H1 (cell line): ENCODE data around the gene AXIN2. TPM values are rescaled to one million over a fixed set of nuclear protein-coding genes. Genes with fewer than 3 reads are reported as not detected.

Experiments
- CTCF ChIA-PET: fragments of 300-600 bp; sonication (Branson Sonifier 250); formaldehyde crosslinking; loops from one replicate; lab custom pipeline; 2021; ENCODE audit not compliant: partially characterized antibody; lab: Charles Lee
- POLR2A ChIA-PET: fragments of 300-600 bp; sonication (Branson Sonifier 250); formaldehyde crosslinking; loops from one replicate; lab custom pipeline; 2021; ENCODE audit warnings: inconsistent platforms; ENCODE audit not compliant: partially characterized antibody; lab: Charles Lee
- DNase-seq, 2 experiments: peaks; one replicate each; pipeline versions ENCODE4 v3.0.0 to v3.0.0-alpha.2; 2010 to 2022; ENCODE audit warnings: low spot score in 2 of 2, low read depth in 1 of 2, mixed read lengths in 1 of 2
- FAIRE-seq: peaks from 2 replicates; lab custom pipeline; 2011; peaks lifted over from hg19 to GRCh38; lab: Jason Lieb, UNC
- H2AFZ ChIP-seq: 2 replicates; pipeline ENCODE4 v1.8.1; 2012; ENCODE audit warnings: low read length, inconsistent platforms
- H2AK5ac ChIP-seq: 2 replicates; pipeline ENCODE4 v1.6.1; 2013; ENCODE audit warnings: low read depth, low read length
- H2BK120ac ChIP-seq: replicated peaks from 2 replicates; pipeline ENCODE3; 2013; ENCODE audit warnings: low read depth, low read length, inconsistent platforms
- H2BK12ac ChIP-seq: 2 replicates; pipeline ENCODE4 v1.6.1; 2013; ENCODE audit warnings: low read depth, low read length
- H2BK15ac ChIP-seq: 2 replicates; pipeline ENCODE4 v1.6.1; 2013; ENCODE audit warnings: low read length
- H2BK20ac ChIP-seq: 2 replicates; pipeline ENCODE4 v1.6.1; 2013; ENCODE audit warnings: low read length
- H2BK5ac ChIP-seq: 2 replicates; pipeline ENCODE4 v1.6.1; 2013; ENCODE audit warnings: low read depth, low read length
- H3K14ac ChIP-seq: 2 replicates; pipeline ENCODE4 v1.6.1; 2013; ENCODE audit warnings: inconsistent platforms; ENCODE audit not compliant: insufficient read length
- H3K18ac ChIP-seq: 2 replicates; pipeline ENCODE4 v1.6.1; 2013; ENCODE audit warnings: low read length; ENCODE audit errors: extremely low read depth
- H3K23ac ChIP-seq: 2 replicates; pipeline ENCODE4 v1.6.1; 2013; ENCODE audit warnings: inconsistent platforms; ENCODE audit not compliant: insufficient read length
- H3K23me2 ChIP-seq: 2 replicates; pipeline ENCODE4 v1.6.1; 2013; ENCODE audit warnings: low read depth, low read length
- H3K27ac ChIP-seq: 2 replicates; pipeline ENCODE4 v1.6.1; 2011; ENCODE audit warnings: low read depth, low read length, inconsistent platforms
- H3K27me3 ChIP-seq, 4 experiments: replicated peaks in 1 of 4; 1 replicate in 1 of 4; 2 replicates in 3 of 4; pipeline versions ENCODE4 v1.6.1 to v1.8.1; 2011 to 2013; ENCODE audit warnings: low read length in 3 of 4, mild to moderate bottlenecking in 3 of 4, inconsistent platforms in 2 of 4, mixed read lengths in 2 of 4, moderate library complexity in 1 of 4; ENCODE audit not compliant: control insufficient read depth in 3 of 4, insufficient read depth in 3 of 4; ENCODE audit errors: extremely low read depth in 1 of 4
- H3K36me3 ChIP-seq, 4 experiments: 2 replicates each; pipeline versions ENCODE4 v1.6.1 to v1.8.1; 2011 to 2013; ENCODE audit warnings: mild to moderate bottlenecking in 4 of 4, low read length in 3 of 4, moderate library complexity in 2 of 4, control low read depth in 1 of 4, inconsistent platforms in 1 of 4; ENCODE audit not compliant: insufficient read depth in 4 of 4, control insufficient read depth in 2 of 4
- H3K4ac ChIP-seq: replicated peaks from 2 replicates; pipeline ENCODE3; 2013; ENCODE audit warnings: low read length, low read depth, mixed read lengths, inconsistent platforms; ENCODE audit not compliant: insufficient read length
- H3K4me1 ChIP-seq, 4 experiments: replicated peaks in 1 of 4; 1 replicate in 1 of 4; 2 replicates in 3 of 4; pipeline versions ENCODE4 v1.6.1 to v1.8.1; 2011 to 2013; ENCODE audit warnings: low read length in 3 of 4, inconsistent platforms in 2 of 4, mixed read lengths in 1 of 4; ENCODE audit not compliant: insufficient read depth in 4 of 4, control insufficient read depth in 3 of 4
- H3K4me2 ChIP-seq, 2 experiments: 2 replicates each; pipeline versions ENCODE4 v1.6.1 to v1.8.1; 2011 to 2013; ENCODE audit warnings: low read depth in 2 of 2, low read length in 2 of 2, control low read depth in 1 of 2, inconsistent platforms in 1 of 2, mild to moderate bottlenecking in 1 of 2; ENCODE audit not compliant: insufficient read depth in 1 of 2
- H3K4me3 ChIP-seq, 4 experiments: fragments of 200-600, 300-600 bp in 1 of 4; sonication (generic), shearing (Covaris generic), sonication (Bioruptor Twin) in 1 of 4; 2 replicates each; pipeline versions ENCODE4 v1.5.1 to v1.8.1; 2011 to 2016; ENCODE audit warnings: low read length in 4 of 4, low read depth in 3 of 4, control low read depth in 2 of 4, inconsistent platforms in 2 of 4, mild to moderate bottlenecking in 2 of 4, mixed read lengths in 1 of 4, moderate library complexity in 1 of 4; ENCODE audit not compliant: insufficient read depth in 2 of 4; ENCODE audit errors: extremely low read depth in 1 of 4
- H3K56ac ChIP-seq: replicated peaks from 2 replicates; pipeline ENCODE3; 2013; ENCODE audit warnings: low read depth, mild to moderate bottlenecking, mixed read lengths, low read length, inconsistent platforms; ENCODE audit not compliant: insufficient read length
- H3K79me1 ChIP-seq: 2 replicates; pipeline ENCODE4 v1.6.1; 2013; ENCODE audit warnings: low read depth, low read length, control low read depth
- H3K79me2 ChIP-seq, 2 experiments: 2 replicates each; pipeline versions ENCODE4 v1.6.1 to v1.8.1; 2012 to 2013; ENCODE audit warnings: low read length in 2 of 2, mild to moderate bottlenecking in 2 of 2, inconsistent platforms in 1 of 2; ENCODE audit not compliant: insufficient read depth in 2 of 2, control insufficient read depth in 1 of 2
- H3K9ac ChIP-seq, 4 experiments: replicated peaks in 1 of 4; 1 replicate in 1 of 4; 2 replicates in 3 of 4; pipeline versions ENCODE4 v1.6.1 to v1.8.1; 2011 to 2013; ENCODE audit warnings: low read depth in 3 of 4, low read length in 3 of 4, control low read depth in 2 of 4, mild to moderate bottlenecking in 2 of 4, moderate library complexity in 2 of 4, inconsistent platforms in 1 of 4; ENCODE audit errors: extremely low read depth in 1 of 4
- H3K9me3 ChIP-seq, 2 experiments: 2 replicates each; pipeline versions ENCODE4 v1.6.1 to v1.8.1; 2012 to 2013; ENCODE audit warnings: mild to moderate bottlenecking in 2 of 2, moderate library complexity in 2 of 2, control low read depth in 1 of 2, inconsistent platforms in 1 of 2, low read depth in 1 of 2, low read length in 1 of 2, mixed read lengths in 1 of 2; ENCODE audit not compliant: insufficient read depth in 2 of 2
- H4K20me1 ChIP-seq, 2 experiments: replicated peaks in 1 of 2; 2 replicates each; pipeline versions ENCODE3 to v1.8.1; 2011 to 2013; ENCODE audit warnings: inconsistent platforms in 2 of 2, low read length in 2 of 2, mild to moderate bottlenecking in 1 of 2; ENCODE audit not compliant: insufficient read depth in 2 of 2, control insufficient read depth in 1 of 2
- H4K5ac ChIP-seq: 2 replicates; pipeline ENCODE4 v1.6.1; 2013; ENCODE audit warnings: low read length, low read depth, mixed read lengths, inconsistent platforms; ENCODE audit not compliant: insufficient read length
- H4K8ac ChIP-seq: 2 replicates; pipeline ENCODE4 v1.8.0; 2013; ENCODE audit warnings: mild to moderate bottlenecking, moderate library complexity, low read length, inconsistent platforms; ENCODE audit not compliant: insufficient read depth; ENCODE audit errors: extremely low read depth
- H4K91ac ChIP-seq: replicated peaks from 2 replicates; pipeline ENCODE3; 2013; ENCODE audit warnings: low read length, mixed read lengths, inconsistent platforms; ENCODE audit not compliant: insufficient read length
- CHD1 ChIP-seq: IDR thresholded peaks from 2 replicates; pipeline ENCODE4 v1.6.1; 2012; ENCODE audit warnings: low read depth, low read length, improper control_type of control experiment
- EZH2 ChIP-seq: fragments of 200-600 bp; sonication (generic); IDR thresholded peaks from 2 replicates; pipeline ENCODE4 v1.7.1; 2012; ENCODE audit warnings: low read depth, mild to moderate bottlenecking, moderate library complexity, low read length, inconsistent platforms; ENCODE audit not compliant: severe bottlenecking
- HDAC2 ChIP-seq, 2 experiments: fragments of 300-600 bp in 1 of 2; sonication (generic) in 1 of 2; IDR thresholded peaks; 2 replicates each; pipeline ENCODE4 v1.6.1; 2011 to 2012; ENCODE audit warnings: low read depth in 2 of 2, low read length in 2 of 2, mild to moderate bottlenecking in 2 of 2, moderate library complexity in 2 of 2, borderline replicate concordance in 1 of 2, inconsistent platforms in 1 of 2
- HDAC6 ChIP-seq: IDR thresholded peaks from one replicate; pipeline ENCODE4 v1.7.1; 2012; ENCODE audit warnings: low read depth, mild to moderate bottlenecking, inconsistent platforms, low read length, moderate library complexity
- JUN ChIP-seq: IDR thresholded peaks from 2 replicates; pipeline ENCODE4 v1.6.1; 2011; ENCODE audit warnings: low read depth, mild to moderate bottlenecking, improper control_type of control experiment, low read length
- JUND ChIP-seq: IDR thresholded peaks from 2 replicates; pipeline ENCODE4 v1.6.1; 2011; ENCODE audit warnings: mild to moderate bottlenecking, improper control_type of control experiment, low read length
- KDM5A ChIP-seq: fragments of 200-600 bp; IDR thresholded peaks from 2 replicates; pipeline ENCODE4 v1.7.1; 2012; ENCODE audit warnings: mild to moderate bottlenecking, low read length, inconsistent platforms, mixed read lengths
- MAFK ChIP-seq: IDR thresholded peaks from 2 replicates; pipeline ENCODE4 v1.6.1; 2012; ENCODE audit warnings: low read depth, mild to moderate bottlenecking, improper control_type of control experiment, low read length
- SIX5 ChIP-seq: IDR thresholded peaks from 2 replicates; pipeline ENCODE4 v1.6.1; 2011; ENCODE audit warnings: mild to moderate bottlenecking, low read depth, low read length
- SRF ChIP-seq: IDR thresholded peaks from 2 replicates; pipeline ENCODE4 v1.6.1; 2011; ENCODE audit warnings: mild to moderate bottlenecking, low read depth, low read length, moderate library complexity
- TAF1 ChIP-seq: IDR thresholded peaks from 2 replicates; pipeline ENCODE4 v1.6.1; 2011; ENCODE audit warnings: mild to moderate bottlenecking, low read depth, low read length
- TCF12 ChIP-seq: IDR thresholded peaks from 2 replicates; pipeline ENCODE4 v1.6.1; 2011; ENCODE audit warnings: low read depth, mild to moderate bottlenecking, low read length
- TEAD4 ChIP-seq: IDR thresholded peaks from 2 replicates; pipeline ENCODE4 v1.6.1; 2012; ENCODE audit warnings: low read depth, low read length, inconsistent platforms, mixed read lengths
- WGBS, 2 experiments: shearing (Covaris generic) in 1 of 2; methylation state at CpG; one replicate each; pipeline versions ENCODE4 v1.1.6 to v1.1.7; 2013 to 2015; ENCODE audit warnings: low lambda C conversion rate in 2 of 2, mixed read lengths in 2 of 2, inconsistent platforms in 1 of 2, low coverage in 1 of 2, missing lambda C conversion rate in 1 of 2; ENCODE audit not compliant: insufficient replicate concordance in 2 of 2, insufficient coverage in 1 of 2, insufficient read length in 1 of 2; ENCODE audit errors: extremely low coverage in 1 of 2, missing lambda C conversion rate in 1 of 2; 5-methylcytosine and 5-hydroxymethylcytosine counted together
- polyA plus RNA-seq, 7 experiments: library from polyadenylated mRNA; depleted of rRNA in 3 of 7; stranded (reverse) in 5 of 7; unstranded in 2 of 7; fragments of >200 nt in 5 of 7; fragments of 200-250 nt in 2 of 7; gene quantifications; 1 replicate in 5 of 7; 2 replicates in 1 of 7; 4 replicates in 1 of 7; pipeline versions ENCODE4 v1.2.1 to v1.2.3, GENCODE V29; 2011 to 2013; ENCODE audit warnings: missing spikeins in 2 of 7, mixed read lengths in 2 of 7
- total RNA-seq: library from RNA; stranded (reverse); fragmentation: NEBNext Ultra II Directional; extraction: Animal tissue kit (Norgen Biotek cat#: 25700); gene quantifications from 2 replicates; pipeline ENCODE4 v1.2.1, GENCODE V29; 2021
- TF ChIP-seq, protein P1 (sequence below): IDR thresholded peaks from 2 replicates; pipeline ENCODE4 v1.6.1; 2011; ENCODE audit warnings: low read length, improper control_type of control experiment

Gene AXIN2
- total and polyA plus RNA-seq, 2 of the 8 experiments (the other 6 are each of a cell fraction or from before 2014, with no cell fraction given), result 17.7 to 33.4 TPM

DNA sequence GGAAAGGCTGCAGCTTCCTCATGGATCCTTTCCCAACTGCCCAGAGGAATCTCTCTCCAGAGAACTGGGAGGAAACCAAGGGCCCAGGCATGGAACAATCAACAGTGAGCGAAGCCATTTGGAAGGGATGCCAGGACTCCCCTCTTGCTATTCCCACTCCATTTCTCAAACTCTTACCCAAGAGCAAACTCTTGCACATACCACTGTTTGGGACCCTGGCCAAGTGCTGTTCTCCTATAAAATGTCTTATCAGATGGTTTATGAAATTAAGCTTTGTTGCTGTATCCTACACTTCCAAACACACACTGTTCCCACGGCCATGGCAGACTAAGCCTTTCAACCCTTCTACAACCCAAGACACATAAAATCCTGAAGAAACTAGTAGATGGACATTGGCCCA lies 48.3 kb upstream of the AXIN2 start:
- Histone ChIP-seq H3K9ac (no peak overlapping the region), H3K4me1 (no peaks in the 10 kb centered on the region), H4K8ac (no peak overlapping the region), H2AFZ (no peak overlapping the region), H2BK5ac (no peak overlapping the region), H3K56ac (no peak overlapping the region), H4K5ac (no peak overlapping the region), H3K4me2 (no peak overlapping the region), H3K18ac (no peak overlapping the region), H3K79me2 (no peaks in the 10 kb centered on the region), H3K4me3 (no peak overlapping the region), H2AK5ac (no peak overlapping the region), H4K91ac (no peak overlapping the region), H3K14ac (no peak overlapping the region), H4K20me1 (no peaks in the 10 kb centered on the region), H3K27ac (no peak overlapping the region), H3K23ac (no peak overlapping the region), H3K27me3 (no peaks in the 10 kb centered on the region), H2BK120ac (no peak overlapping the region), H3K9me3 (no peaks in the 10 kb centered on the region), H3K36me3 (no peaks in the 10 kb centered on the region), H2BK15ac (no peak overlapping the region), H3K79me1 (no peaks in the 10 kb centered on the region), H2BK12ac (no peak overlapping the region), H3K23me2 (no peaks in the 10 kb centered on the region)
- DNase-seq (no peak), FAIRE-seq (no peak)
- CTCF ChIA-PET, result interaction anchor here (1.2 kb wide), 1 partner anchor 188 kb away, joined by 3 read pairs; no protein-coding TSS in a partner anchor
- WGBS, 2 experiments, result 95% methylated on average over 2 of the region's 2 CpGs; no CpG with 5 or more reads in 1 of the 2 experiments
- TF ChIP-seq HDAC2 (IDR thresholded peaks at IDR 0.05; ENCODE audit: borderline replicate concordance in 1 of 2, low read depth in 2 of 2, low read length in 2 of 2), result no peak
- TF ChIP-seq, protein P1, sequence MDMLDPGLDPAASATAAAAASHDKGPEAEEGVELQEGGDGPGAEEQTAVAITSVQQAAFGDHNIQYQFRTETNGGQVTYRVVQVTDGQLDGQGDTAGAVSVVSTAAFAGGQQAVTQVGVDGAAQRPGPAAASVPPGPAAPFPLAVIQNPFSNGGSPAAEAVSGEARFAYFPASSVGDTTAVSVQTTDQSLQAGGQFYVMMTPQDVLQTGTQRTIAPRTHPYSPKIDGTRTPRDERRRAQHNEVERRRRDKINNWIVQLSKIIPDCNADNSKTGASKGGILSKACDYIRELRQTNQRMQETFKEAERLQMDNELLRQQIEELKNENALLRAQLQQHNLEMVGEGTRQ, result no peak
- no peak for TF ChIP-seq SRF
- TF ChIP-seq MAFK, result no peak
- TF ChIP-seq HDAC6, result no peak
- TF ChIP-seq EZH2, result no peak
- no peak for TF ChIP-seq JUN
- no peak for TF ChIP-seq JUND
- no peak for TF ChIP-seq TAF1
- no peak for TF ChIP-seq TEAD4
- TF ChIP-seq TCF12, result no peak
- no peak for TF ChIP-seq CHD1
- TF ChIP-seq KDM5A, result no peak
- no peak for TF ChIP-seq SIX5
- TF ChIP-seq, all 59 proteins: peak for 0
- POLR2A ChIA-PET, result no interaction called here
- no peak overlapping the region for H3K4ac ChIP-seq
- H2BK20ac ChIP-seq, result no peak overlapping the region
